Tibial nerve (tissue), 4 donors: ENCODE results near the gene TMEM176B. TPM values are rescaled to one million over a fixed set of nuclear protein-coding genes. Genes with fewer than 3 reads are reported as not detected.

ENCODE experiments used
- DNase-seq, 2 donors: peaks; one replicate each; pipeline ENCODE4 v3.0.0-alpha.2; 2019; ENCODE audit warnings: low spot score in 2 of 2
- H3K27ac ChIP-seq, 4 donors: fragments of 200-600 bp; sonication (generic) in 3 of 4; one replicate each; pipeline ENCODE4 v1.5.1; 2017 to 2019; ENCODE audit warnings: mild to moderate bottlenecking in 1 of 4
- H3K27me3 ChIP-seq, 2 donors: fragments of 200-600 bp; sonication (generic) in 1 of 2; one replicate each; pipeline versions ENCODE4 v1.5.1 to v1.6.0; 2017 to 2019
- H3K36me3 ChIP-seq, 3 donors: fragments of 200-600 bp; sonication (generic); one replicate each; pipeline ENCODE4 v1.5.1; 2018 to 2019
- H3K4me1 ChIP-seq, 4 donors: fragments of 200-600 bp; sonication (generic) in 3 of 4; one replicate each; pipeline ENCODE4 v1.5.1; 2017 to 2019
- H3K4me3 ChIP-seq, 4 donors: fragments of 200-600 bp; sonication (generic) in 3 of 4; one replicate each; pipeline ENCODE4 v1.5.1; 2017 to 2019; ENCODE audit warnings: mild to moderate bottlenecking in 1 of 4, moderate library complexity in 1 of 4
- H3K9me3 ChIP-seq, 4 donors: fragments of 200-600 bp; sonication (generic) in 3 of 4; one replicate each; pipeline ENCODE4 v1.5.1; 2017 to 2019
- CTCF ChIP-seq, 5 experiments: fragments of 200-600 bp in 3 of 5; fragments of 450-650 bp in 2 of 5; sonication (generic) in 3 of 5; IDR thresholded peaks; one replicate each; pipeline ENCODE4 v1.5.1; 2016 to 2019; ENCODE audit warnings: antibody characterized with exemption in 5 of 5, mild to moderate bottlenecking in 3 of 5, moderate library complexity in 2 of 5
- EP300 ChIP-seq, 2 donors: sonication (generic); formaldehyde crosslinking; IDR thresholded peaks; one replicate each; pipeline ENCODE4 v1.6.1; 2017; ENCODE audit warnings: antibody characterized with exemption in 2 of 2, mild to moderate bottlenecking in 1 of 2
- POLR2A ChIP-seq, 2 donors: fragments of 450-650 bp; IDR thresholded peaks; one replicate each; pipeline ENCODE4 v1.6.1; 2017; ENCODE audit warnings: antibody characterized with exemption in 2 of 2, mild to moderate bottlenecking in 2 of 2, moderate library complexity in 2 of 2
- WGBS, 2 donors: methylation state at CpG; one replicate each; pipeline ENCODE4 v1.1.5; 2018; 5-methylcytosine and 5-hydroxymethylcytosine counted together
- total RNA-seq, 4 donors: library from RNA; depleted of rRNA; stranded (reverse); fragments of >200 nt; gene quantifications; one replicate each; pipeline ENCODE4 v1.1.0, GENCODE V29; 2016

The TMEM176B gene
- total RNA-seq, 4 donors from 2014 or later: 33.9 to 83.1 (median 63.2) TPM

GRCh38 chr7:150806863-150807262, 6.7 kb upstream of the TMEM176B start:
- no peak for DNase-seq
- peaks cover 0 to 36% (median 2%) of the 10 kb centered on the region in 4 donors for H3K9me3 ChIP-seq
- no peaks in the 10 kb centered on the region for H3K27me3 ChIP-seq
- H3K27ac ChIP-seq: no peak overlapping the region
- 85 to 89% methylated on average over 2 of the region's 2 CpGs for WGBS, 2 donors
- TF ChIP-seq EP300 (IDR thresholded peaks at IDR 0.05): no peak
- TF ChIP-seq CTCF (IDR thresholded peaks at IDR 0.05): no peak
- no peak for TF ChIP-seq POLR2A (IDR thresholded peaks at IDR 0.05)
- H3K4me1 ChIP-seq: peaks cover 0 to 9% (median 3%) of the 10 kb centered on the region in 4 donors
- peaks cover 0 to 41% (median 0%) of the 10 kb centered on the region in 3 donors for H3K36me3 ChIP-seq
- no peak overlapping the region for H3K4me3 ChIP-seq

DNA sequence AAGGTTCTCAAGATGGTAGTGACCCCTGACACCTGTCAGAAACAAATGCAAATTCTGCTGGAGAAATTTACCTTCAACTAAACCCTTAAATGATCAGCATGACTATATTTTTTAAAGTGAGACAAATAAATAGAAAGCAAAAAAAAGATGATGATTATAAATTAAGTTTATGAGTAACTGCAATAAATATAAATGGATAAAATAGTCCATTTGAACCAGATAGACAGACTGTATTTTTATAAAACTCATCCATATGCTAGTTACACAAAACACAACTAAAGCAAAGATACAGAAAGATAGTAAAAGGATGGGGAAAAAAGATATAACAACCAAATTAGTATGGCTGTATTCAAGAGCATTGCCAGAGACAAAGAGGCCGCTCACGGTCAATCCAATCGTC, 6.3 kb upstream of the TMEM176B start:
- 93 to 98% methylated on average over 3 of the region's 3 CpGs for WGBS, 2 donors

GRCh38 chr7:150805864-150806263, 5.7 kb upstream of the TMEM176B start:
- TF ChIP-seq CTCF (IDR thresholded peaks at IDR 0.05): no peak
- TF ChIP-seq EP300 (IDR thresholded peaks at IDR 0.05): no peak
- TF ChIP-seq POLR2A (IDR thresholded peaks at IDR 0.05): no peak
- Histone ChIP-seq H3K27ac (no peak overlapping the region), H3K9me3 (peaks cover 0 to 36% (median 2%) of the 10 kb centered on the region in 4 donors), H3K4me3 (no peak overlapping the region), H3K36me3 (peaks cover 0 to 41% (median 0%) of the 10 kb centered on the region in 3 donors), H3K4me1 (peaks cover 0 to 11% (median 5%) of the 10 kb centered on the region in 4 donors), H3K27me3 (peaks cover 0 to 8% of the 10 kb centered on the region in 2 donors)
- DNase-seq: no peak

More for the DNA sequence above, 6.3 kb upstream of the TMEM176B start:
- H3K4me3 ChIP-seq: no peak overlapping the region
- peaks cover 0 to 41% (median 0%) of the 10 kb centered on the region in 3 donors for H3K36me3 ChIP-seq
- H3K27ac ChIP-seq: no peak overlapping the region
- peaks cover 0 to 36% (median 2%) of the 10 kb centered on the region in 4 donors for H3K9me3 ChIP-seq
- no peak for TF ChIP-seq EP300 (IDR thresholded peaks at IDR 0.05)
- no peak for TF ChIP-seq CTCF (IDR thresholded peaks at IDR 0.05)
- TF ChIP-seq POLR2A (IDR thresholded peaks at IDR 0.05): no peak
- H3K4me1 ChIP-seq: peaks cover 0 to 9% (median 3%) of the 10 kb centered on the region in 4 donors
- no peak for DNase-seq
- peaks cover 0 to 2% of the 10 kb centered on the region in 2 donors for H3K27me3 ChIP-seq

DNA sequence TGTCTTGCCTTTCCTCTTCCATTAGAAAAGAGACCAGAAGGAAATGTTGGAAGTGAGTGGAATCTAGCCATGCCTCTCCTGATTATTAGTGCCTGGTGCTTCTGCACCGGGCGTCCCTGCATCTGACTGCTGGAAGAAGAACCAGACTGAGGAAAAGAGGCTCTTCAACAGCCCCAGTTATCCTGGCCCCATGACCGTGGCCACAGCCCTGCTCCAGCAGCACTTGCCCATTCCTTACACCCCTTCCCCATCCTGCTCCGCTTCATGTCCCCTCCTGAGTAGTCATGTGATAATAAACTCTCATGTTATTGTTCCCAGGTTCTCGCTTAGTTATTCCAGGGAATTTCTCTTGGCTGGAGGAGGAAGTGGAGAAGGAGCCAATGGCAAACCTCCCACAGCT, 4.6 kb upstream of the TMEM176B start:
- Histone ChIP-seq H3K36me3 (peaks cover 0 to 41% (median 0%) of the 10 kb centered on the region in 3 donors), H3K27me3 (peaks cover 0 to 19% of the 10 kb centered on the region in 2 donors), H3K4me1 (peaks cover 0 to 22% (median 6%) of the 10 kb centered on the region in 4 donors), H3K9me3 (peaks cover 0 to 36% (median 2%) of the 10 kb centered on the region in 4 donors), H3K4me3 (no peak overlapping the region), H3K27ac (no peak overlapping the region)
- TF ChIP-seq CTCF (IDR thresholded peaks at IDR 0.05): no peak
- TF ChIP-seq EP300 (IDR thresholded peaks at IDR 0.05): no peak
- no peak for TF ChIP-seq POLR2A (IDR thresholded peaks at IDR 0.05)
- WGBS, 2 donors: 86 to 87% methylated on average over 5 of the region's 5 CpGs
- DNase-seq: no peak

DNA sequence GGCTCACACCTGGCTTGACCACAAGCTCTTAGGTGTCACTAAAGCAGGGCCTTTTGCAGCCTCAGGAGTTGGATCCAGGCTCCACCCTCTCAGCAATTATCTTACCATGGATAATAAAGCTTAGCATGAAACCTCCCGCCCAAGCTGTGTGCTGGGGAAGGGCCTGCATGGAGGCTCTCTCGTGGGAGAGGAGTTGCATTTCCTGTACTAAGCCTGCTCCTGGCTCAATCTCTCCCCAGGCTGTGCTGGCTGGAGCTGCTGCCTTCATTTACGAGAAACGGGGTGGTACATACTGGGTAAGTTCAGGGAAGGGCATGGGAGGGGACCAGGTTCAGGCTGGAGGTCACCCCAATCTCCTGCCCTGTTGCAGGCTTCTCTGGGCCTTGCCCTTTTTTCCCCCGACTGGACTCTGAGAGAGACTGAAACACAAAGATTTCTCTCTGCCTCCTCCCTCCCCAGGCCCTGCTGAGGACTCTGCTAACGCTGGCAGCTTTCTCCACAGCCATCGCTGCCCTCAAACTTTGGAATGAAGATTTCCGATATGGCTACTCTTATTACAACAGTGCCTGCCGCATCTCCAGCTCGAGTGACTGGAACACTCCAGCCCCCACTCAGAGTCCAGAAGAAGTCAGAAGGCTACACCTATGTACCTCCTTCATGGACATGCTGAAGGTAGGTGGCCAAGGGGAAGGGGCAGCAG, 3.1 kb upstream of the TMEM176B start:
- 43 to 46% methylated on average over 10 of the region's 10 CpGs for WGBS, 2 donors
- no peak for TF ChIP-seq EP300 (IDR thresholded peaks at IDR 0.05)
- no peak for TF ChIP-seq POLR2A (IDR thresholded peaks at IDR 0.05)
- no peak for TF ChIP-seq CTCF (IDR thresholded peaks at IDR 0.05)
- H3K4me1 ChIP-seq: peaks cover 0 to 22% (median 6%) of the 10 kb centered on the region in 4 donors
- H3K27ac ChIP-seq: peak overlapping the region in 2 of 4 donors; percentile 16 to 24
- peaks cover 0 to 36% (median 2%) of the 10 kb centered on the region in 4 donors for H3K9me3 ChIP-seq
- peaks cover 0 to 26% of the 10 kb centered on the region in 2 donors for H3K27me3 ChIP-seq
- H3K4me3 ChIP-seq: no peak overlapping the region
- DNase-seq: no peak
- H3K36me3 ChIP-seq: peaks cover 0 to 41% (median 0%) of the 10 kb centered on the region in 3 donors
